ENCODE data around the gene KCNC1.

GRCh38 chr11:17778956-17779860 lies 44.6 kb downstream of the KCNC1 start:
- TF ChIP-seq CTCF (conservative IDR thresholded peaks at IDR 0.05; ENCODE audit: low read length) (no peak), EZH2phosphoT487 (IDR thresholded peaks at IDR 0.05; ENCODE audit: borderline replicate concordance) (no peak)

All from Loucy (cell line).